Endothelial cell of umbilical vein (primary cell): ENCODE data around the gene RBSN. TPM values are rescaled to one million over a fixed set of nuclear protein-coding genes. Genes with fewer than 3 reads are reported as not detected.
A peak's percentile ranks its signal among the peaks of the same experiment; 100 is the strongest.

Source experiments
- BruUV-seq: library from RNA; stranded (reverse); fragments of 400-500 nt; replicated peaks from 2 replicates; lab custom pipeline; 2021; lab: Mats Ljungman, UMichigan
- CTCF ChIA-PET: fragments of 300-600, 350-600 bp; sonication (Branson Sonifier 250); formaldehyde crosslinking; loops from one replicate; lab custom pipeline; 2021; ENCODE audit warnings: antibody characterized with exemption, inconsistent platforms; lab: Charles Lee
- POLR2A ChIA-PET: fragments of 300-600, 350-600 bp; sonication (Branson Sonifier 250); formaldehyde crosslinking; loops from one replicate; lab custom pipeline; 2021; ENCODE audit warnings: antibody characterized with exemption, inconsistent platforms; lab: Charles Lee
- DNase-seq: peaks from one replicate; pipeline ENCODE4 v3.0.0-alpha.2; 2011; ENCODE audit warnings: low read depth, low spot score
- FAIRE-seq: peaks from 2 replicates; lab custom pipeline; 2011; peaks lifted over from hg19 to GRCh38; lab: Jason Lieb, UNC
- H2AFZ ChIP-seq: 2 replicates; pipeline ENCODE4 v1.6.0; 2012; ENCODE audit warnings: low read depth, low read length, control low read depth, inconsistent platforms
- H3K27ac ChIP-seq: 2 replicates; pipeline ENCODE4 v1.5.1; 2011; ENCODE audit warnings: low read depth, mild to moderate bottlenecking, control low read depth, low read length, moderate library complexity; ENCODE audit not compliant: insufficient read depth
- H3K27me3 ChIP-seq, 2 experiments: 2 replicates each; pipeline versions ENCODE4 v1.6.0 to v1.6.1; 2011; ENCODE audit warnings: low read length in 2 of 2, mixed read lengths in 1 of 2; ENCODE audit not compliant: control insufficient read depth in 2 of 2, insufficient read depth in 2 of 2
- H3K36me3 ChIP-seq, 2 experiments: 2 replicates in 1 of 2; 3 replicates in 1 of 2; pipeline ENCODE4 v1.5.1; 2011; ENCODE audit warnings: low read length in 2 of 2, mild to moderate bottlenecking in 1 of 2, moderate library complexity in 1 of 2; ENCODE audit not compliant: control insufficient read depth in 2 of 2, insufficient read depth in 2 of 2; ENCODE audit errors: extremely low read depth in 1 of 2
- H3K4me1 ChIP-seq: 3 replicates; pipeline ENCODE4 v1.5.1; 2011; ENCODE audit warnings: mild to moderate bottlenecking, low read length; ENCODE audit not compliant: control insufficient read depth, insufficient read depth; ENCODE audit errors: extremely low read depth
- H3K4me2 ChIP-seq: 2 replicates; pipeline ENCODE4 v1.6.1; 2011; ENCODE audit warnings: low read length, control low read depth, mixed read lengths; ENCODE audit not compliant: insufficient read depth
- H3K4me3 ChIP-seq, 3 experiments: fragments of 200-600 bp in 1 of 3; sonication (generic), shearing (Covaris generic) in 1 of 3; replicated peaks in 1 of 3; 2 replicates each; pipeline ENCODE4 v1.5.1; 2011 to 2016; ENCODE audit warnings: control low read depth in 3 of 3, low read length in 3 of 3, mild to moderate bottlenecking in 2 of 3, inconsistent platforms in 1 of 3, low read depth in 1 of 3, moderate library complexity in 1 of 3; ENCODE audit not compliant: insufficient read depth in 1 of 3
- H3K79me2 ChIP-seq: 2 replicates; pipeline ENCODE4 v1.6.0; 2012; ENCODE audit warnings: low read length, inconsistent platforms; ENCODE audit not compliant: control insufficient read depth, insufficient read depth
- H3K9ac ChIP-seq: replicated peaks from 2 replicates; pipeline ENCODE3; 2011; ENCODE audit warnings: low read length, control low read depth; ENCODE audit not compliant: insufficient read depth; ENCODE audit errors: extremely low read depth
- H3K9me1 ChIP-seq: replicated peaks from 3 replicates; pipeline ENCODE4 v1.6.0; 2011; ENCODE audit warnings: mild to moderate bottlenecking, low read length; ENCODE audit not compliant: control insufficient read depth, insufficient read depth; ENCODE audit errors: extremely low read depth
- H3K9me3 ChIP-seq: replicated peaks from 2 replicates; pipeline ENCODE4 v1.5.1; 2012; ENCODE audit warnings: low read length, inconsistent platforms; ENCODE audit not compliant: control insufficient read depth, insufficient read depth
- H4K20me1 ChIP-seq: replicated peaks from 2 replicates; pipeline ENCODE3; 2011; ENCODE audit warnings: mild to moderate bottlenecking, low read length; ENCODE audit not compliant: control insufficient read depth, insufficient read depth; ENCODE audit errors: extremely low read depth
- CTCF ChIP-seq, 2 donors: IDR thresholded peaks; 1 replicate in 1 of 2; 2 replicates in 1 of 2; pipeline ENCODE4 v1.5.1; 2011; ENCODE audit warnings: low read length in 2 of 2, mild to moderate bottlenecking in 2 of 2, moderate library complexity in 2 of 2, control low read depth in 1 of 2, inconsistent platforms in 1 of 2, low read depth in 1 of 2; ENCODE audit not compliant: insufficient read depth in 1 of 2; ENCODE audit errors: extremely low read depth in 1 of 2
- EZH2 ChIP-seq: IDR thresholded peaks from 2 replicates; pipeline ENCODE4 v1.6.1; 2012; ENCODE audit warnings: borderline replicate concordance, low read depth, mild to moderate bottlenecking, moderate library complexity, low read length, inconsistent platforms; ENCODE audit not compliant: severe bottlenecking
- FOS ChIP-seq: IDR thresholded peaks from 2 replicates; pipeline ENCODE4 v1.6.1; 2011; ENCODE audit warnings: mild to moderate bottlenecking, low read length, moderate library complexity, borderline replicate concordance; ENCODE audit not compliant: insufficient read depth
- GATA2 ChIP-seq: IDR thresholded peaks from 2 replicates; pipeline ENCODE4 v1.7.0; 2011; ENCODE audit warnings: low read depth, mild to moderate bottlenecking, moderate library complexity, mixed read lengths, low read length; ENCODE audit not compliant: insufficient read length, insufficient read depth
- JUN ChIP-seq: IDR thresholded peaks from 2 replicates; pipeline ENCODE4 v1.6.1; 2011; ENCODE audit warnings: borderline replicate concordance, low read depth; ENCODE audit not compliant: insufficient read length, insufficient read depth
- MYC ChIP-seq: IDR thresholded peaks from one replicate; pipeline ENCODE4 v1.6.1; 2011; ENCODE audit warnings: mild to moderate bottlenecking, low read depth, low read length
- POLR2A ChIP-seq: IDR thresholded peaks from 2 replicates; pipeline ENCODE4 v1.6.1; 2012; ENCODE audit warnings: low read depth, mild to moderate bottlenecking, control low read depth, low read length
- POLR2AphosphoS5 ChIP-seq: IDR thresholded peaks from 2 replicates; pipeline ENCODE4 v1.6.1; 2012; ENCODE audit warnings: low read depth, mild to moderate bottlenecking, control low read depth, low read length, moderate library complexity; ENCODE audit not compliant: insufficient read depth
- dilution Hi-C: fragments of 300-500 bp; cut with MboI; formaldehyde crosslinking; loops from one replicate; pipeline ENCODE4 v1.15.0; 2019; ENCODE audit warnings: low sequenced_read_pairs; ENCODE audit not compliant: extremely low pct_ligation_motif_present
- intact Hi-C: fragments of 100-400 bp; cut with micrococcal nuclease; formaldehyde crosslinking; loops from one replicate; pipeline ENCODE4 v1.10.0; 2022
- polyA plus RNA-seq, 4 experiments: library from polyadenylated mRNA; depleted of rRNA in 3 of 4; stranded (reverse) in 3 of 4; unstranded in 1 of 4; fragments of >200 nt; gene quantifications; 2 replicates each; pipeline versions ENCODE4 v1.2.1 to v1.2.3, GENCODE V29; 2011 to 2012; ENCODE audit warnings: missing spikeins in 1 of 4
- total RNA-seq: library from RNA; stranded (reverse); gene quantifications from 2 replicates; pipeline ENCODE4 v1.2.3, GENCODE V29; 2021
- TF ChIP-seq, protein P1 (sequence below): IDR thresholded peaks from 2 replicates; pipeline ENCODE4 v1.6.1; 2011; ENCODE audit not compliant: insufficient read depth, insufficient read length

The RBSN gene
- total and polyA plus RNA-seq, 2 donors (not counting 3 experiments of a cell fraction or from before 2014, with no cell fraction given), result 6.7 to 23.6 TPM

GRCh38 chr3:15051531-15051930 lies 47.4 kb downstream of the RBSN start:
- H3K9me1 ChIP-seq, result no peaks in the 10 kb centered on the region
- H3K27ac ChIP-seq, result no peak overlapping the region
- dilution Hi-C loops (no loop called here), intact Hi-C loops (loop anchor here (2.0 kb wide), 1 partner anchor 13 kb away; the partner anchor contains the start of gene MRPS25)
- FAIRE-seq, result peak; percentile 58
- no peaks in the 10 kb centered on the region for H3K27me3 ChIP-seq
- no TSS peak for BruUV-seq
- TF ChIP-seq CTCF (IDR thresholded peaks at IDR 0.05; ENCODE audit: extremely low read depth in 1 of 2, insufficient read depth in 1 of 2, low read depth in 1 of 2, low read length in 2 of 2) (peak; percentile 70 to 76), JUN (no peak), POLR2A (no peak), EZH2 (no peak), FOS (no peak), GATA2 (no peak), MYC (no peak), POLR2AphosphoS5 (peak; percentile 8)
- TF ChIP-seq, protein P1, sequence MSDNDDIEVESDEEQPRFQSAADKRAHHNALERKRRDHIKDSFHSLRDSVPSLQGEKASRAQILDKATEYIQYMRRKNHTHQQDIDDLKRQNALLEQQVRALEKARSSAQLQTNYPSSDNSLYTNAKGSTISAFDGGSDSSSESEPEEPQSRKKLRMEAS, result no peak
- ChIA-PET CTCF (interaction anchor here (0.6 to 1.6 kb wide), 12 partner anchors 8 to 378 kb away, joined by 3 to 17 read pairs (median 5); partner anchors contain the start of genes MRPS25 and RBSN), POLR2A (no interaction called here)
- no peak overlapping the region for H3K4me2 ChIP-seq
- peak; percentile 58 for DNase-seq
- H3K9ac ChIP-seq, result no peak overlapping the region
- no peaks in the 10 kb centered on the region for H4K20me1 ChIP-seq
- H3K4me3 ChIP-seq, result no peak overlapping the region
- no peaks in the 10 kb centered on the region for H3K4me1 ChIP-seq
- peaks cover 51% of the 10 kb centered on the region for H3K79me2 ChIP-seq
- peaks cover 19 to 35% of the 10 kb centered on the region in 2 experiments for H3K36me3 ChIP-seq
- no peaks in the 10 kb centered on the region for H3K9me3 ChIP-seq
- H2AFZ ChIP-seq, result no peak overlapping the region
